Naive thymus-derived CD8-positive, alpha-beta T cell (primary cell): ENCODE results near the gene CCT8. TPM values are rescaled to one million over a fixed set of nuclear protein-coding genes. Genes with fewer than 3 reads are reported as not detected.

Experiments used
- ATAC-seq, 2 donors: fragments of 150-1000 bp; cut with Tn5 transposase in 1 of 2; sonication (Bioruptor Pico), chemical (Tn5 transposase) in 1 of 2; 1 replicate in 1 of 2; 2 replicates in 1 of 2; pipeline ENCODE4 v1.10.0; 2021; ENCODE audit warnings: mild to moderate bottlenecking in 2 of 2, moderate library complexity in 2 of 2
- POLR2A ChIA-PET: fragments of 350-600 bp; sonication (Branson Sonifier 250); formaldehyde crosslinking; loops from one replicate; lab custom pipeline; 2021; ENCODE audit warnings: antibody characterized with exemption; lab: Charles Lee
- DNase-seq, 10 donors: peaks; one replicate each; pipeline versions ENCODE4 v3.0.0 to v3.0.0-alpha.2; 2020 to 2022
- H3K27ac Mint-ChIP-seq, 10 donors: one replicate each; pipeline ENCODE4 v1.8.0; 2020 to 2022; ENCODE audit warnings: mild to moderate bottlenecking in 10 of 10, mixed read lengths in 10 of 10, moderate library complexity in 4 of 10, inconsistent platforms in 1 of 10
- H3K27me3 Mint-ChIP-seq, 5 donors: one replicate each; pipeline ENCODE4 v1.8.0; 2021 to 2022; ENCODE audit warnings: mixed read lengths in 5 of 5
- H3K36me3 Mint-ChIP-seq, 3 donors: one replicate each; pipeline ENCODE4 v1.8.0; 2020 to 2022; ENCODE audit warnings: mixed read lengths in 3 of 3, mild to moderate bottlenecking in 2 of 3, inconsistent platforms in 1 of 3
- H3K4me1 Mint-ChIP-seq, 4 donors: one replicate each; pipeline ENCODE4 v1.8.0; 2021 to 2022; ENCODE audit warnings: mixed read lengths in 4 of 4
- H3K4me3 Mint-ChIP-seq, 10 donors: one replicate each; pipeline ENCODE4 v1.8.0; 2020 to 2022; ENCODE audit warnings: mild to moderate bottlenecking in 10 of 10, mixed read lengths in 10 of 10, moderate library complexity in 6 of 10, inconsistent platforms in 1 of 10
- H3K9me3 Mint-ChIP-seq, 9 donors: one replicate each; pipeline ENCODE4 v1.8.0; 2020 to 2022; ENCODE audit warnings: mixed read lengths in 9 of 9, mild to moderate bottlenecking in 3 of 9, inconsistent platforms in 1 of 9, moderate library complexity in 1 of 9
- polyA plus RNA-seq, 3 donors: library from polyadenylated mRNA; unstranded; fragments of 300-500 nt; fragmentation: Illumina TruSeq; gene quantifications; one replicate each; pipeline ENCODE4 v1.2.3, GENCODE V29; 2021
- total RNA-seq, 8 experiments: library from RNA in 2 of 8; stranded (reverse) in 2 of 8; gene quantifications; one replicate each; pipeline ENCODE4 v1.2.3 and lab custom pipeline; 2021 to 2026

Gene CCT8
- total RNA-seq (100 to 1,000 TPM; 145 to 148 TPM), polyA plus RNA-seq (100 to 1,000 TPM; 130 to 182 (median 168) TPM), total RNA-seq (lab: John Stamatoyannopoulos, UW) (127 to 629 (median 207) reads per million in 6 experiments)

- Mint-ChIP-seq H3K36me3 (peaks cover 0 to 32% (median 3%) of the 10 kb centered on the region in 3 donors), H3K4me1 (peaks cover 27 to 80% (median 62%) of the 10 kb centered on the region in 4 donors), H3K27me3 (no peaks in the 10 kb centered on the region), H3K9me3 (no peaks in the 10 kb centered on the region), H3K4me3 (peak within 1 kb of the TSS; percentile 97 to 100 (median 100)), H3K27ac (peak within 1 kb of the TSS; percentile 97 to 100 (median 99))
- peak; percentile 92 to 100 (median 99) for DNase-seq
- POLR2A ChIA-PET = interaction anchor here (0.8 to 4.9 kb wide), 11 partner anchors 9 to 376 kb away, joined by 4 to 69 read pairs (median 9); partner anchors contain the start of genes BACH1, LTN1, RWDD2B and USP16
- ATAC-seq = peak; percentile 88 to 90
These were observed at the start of gene CCT8 for GRCh38 chr21:29073222-29074006. Gene CCT8, minus strand, starts transcription at chr21:29073648. Its CDS starts 58 bp downstream, at chr21:29073590.

GRCh38 chr21:29121759-29122158, 48.3 kb upstream of the CCT8 start:
- Mint-ChIP-seq H3K4me3 (no peak overlapping the region), H3K27ac (no peak overlapping the region), H3K4me1 (no peaks in the 10 kb centered on the region), H3K9me3 (no peaks in the 10 kb centered on the region), H3K27me3 (no peaks in the 10 kb centered on the region), H3K36me3 (peaks cover 3 to 17% (median 5%) of the 10 kb centered on the region in 3 donors)
- no peak for ATAC-seq
- DNase-seq = no peak
- POLR2A ChIA-PET = no interaction called here

GRCh38 chr21:29117372-29117955, 44.0 kb upstream of the CCT8 start:
- ATAC-seq (no peak), DNase-seq (no peak)
- H3K27me3 Mint-ChIP-seq = no peaks in the 10 kb centered on the region
- peaks cover 0 to 8% (median 4%) of the 10 kb centered on the region in 3 donors for H3K36me3 Mint-ChIP-seq
- H3K4me1 Mint-ChIP-seq = no peaks in the 10 kb centered on the region
- POLR2A ChIA-PET = no interaction called here
- H3K4me3 Mint-ChIP-seq = no peak overlapping the region
- H3K27ac Mint-ChIP-seq = peak overlapping the region in 2 of 10 donors; percentile 3 to 56
- H3K9me3 Mint-ChIP-seq = no peaks in the 10 kb centered on the region

- Mint-ChIP-seq H3K27ac (no peak overlapping the region), H3K9me3 (no peaks in the 10 kb centered on the region), H3K36me3 (peaks cover 0 to 11% (median 5%) of the 10 kb centered on the region in 3 donors), H3K27me3 (no peaks in the 10 kb centered on the region), H3K4me1 (no peaks in the 10 kb centered on the region), H3K4me3 (no peak overlapping the region)
- POLR2A ChIA-PET = no interaction called here
- no peak for DNase-seq
- ATAC-seq = no peak
These were observed 42.5 kb upstream of the CCT8 start for GRCh38 chr21:29115899-29116298.

GRCh38 chr21:29114765-29115500, 41.5 kb upstream of the CCT8 start:
- no peaks in the 10 kb centered on the region for H3K9me3 Mint-ChIP-seq
- no peak overlapping the region for H3K4me3 Mint-ChIP-seq
- no peaks in the 10 kb centered on the region for H3K4me1 Mint-ChIP-seq
- H3K36me3 Mint-ChIP-seq = peaks cover 0 to 15% (median 12%) of the 10 kb centered on the region in 3 donors
- DNase-seq (no peak), ATAC-seq (no peak)
- H3K27ac Mint-ChIP-seq = no peak overlapping the region
- no peaks in the 10 kb centered on the region for H3K27me3 Mint-ChIP-seq
- POLR2A ChIA-PET = interaction anchor here (0.6 kb wide), 1 partner anchor 17 kb away, joined by 3 read pairs; no protein-coding TSS in a partner anchor

GRCh38 chr21:29105218-29105617, 31.8 kb upstream of the CCT8 start:
- ATAC-seq (no peak), DNase-seq (no peak)
- H3K36me3 Mint-ChIP-seq = peaks cover 0 to 32% (median 30%) of the 10 kb centered on the region in 3 donors
- H3K9me3 Mint-ChIP-seq = no peaks in the 10 kb centered on the region
- POLR2A ChIA-PET = no interaction called here
- no peak overlapping the region for H3K4me3 Mint-ChIP-seq
- no peak overlapping the region for H3K27ac Mint-ChIP-seq
- H3K4me1 Mint-ChIP-seq = peaks cover 0 to 1% (median 0%) of the 10 kb centered on the region in 4 donors
- no peaks in the 10 kb centered on the region for H3K27me3 Mint-ChIP-seq

- H3K4me1 Mint-ChIP-seq = peaks cover 0 to 1% (median 0%) of the 10 kb centered on the region in 4 donors
- POLR2A ChIA-PET = no interaction called here
- no peak overlapping the region for H3K4me3 Mint-ChIP-seq
- H3K27me3 Mint-ChIP-seq = no peaks in the 10 kb centered on the region
- DNase-seq (no peak), ATAC-seq (no peak)
- H3K36me3 Mint-ChIP-seq = peaks cover 0 to 29% (median 26%) of the 10 kb centered on the region in 3 donors
- no peaks in the 10 kb centered on the region for H3K9me3 Mint-ChIP-seq
- no peak overlapping the region for H3K27ac Mint-ChIP-seq
These were observed 30.8 kb upstream of the CCT8 start for GRCh38 chr21:29104239-29104708.

GRCh38 chr21:29102791-29103257, 29.4 kb upstream of the CCT8 start:
- H3K4me3 Mint-ChIP-seq = no peak overlapping the region
- peaks cover 0 to 30% (median 29%) of the 10 kb centered on the region in 3 donors for H3K36me3 Mint-ChIP-seq
- H3K4me1 Mint-ChIP-seq = peaks cover 0 to 1% (median 0%) of the 10 kb centered on the region in 4 donors
- ATAC-seq = no peak
- no peak for DNase-seq
- POLR2A ChIA-PET = interaction anchor here (0.7 kb wide), 1 partner anchor 267 kb away, joined by 3 read pairs; no protein-coding TSS in a partner anchor
- peak overlapping the region in 1 of 10 donors; percentile 15 for H3K27ac Mint-ChIP-seq
- no peaks in the 10 kb centered on the region for H3K9me3 Mint-ChIP-seq
- no peaks in the 10 kb centered on the region for H3K27me3 Mint-ChIP-seq

- Mint-ChIP-seq H3K4me1 (no peaks in the 10 kb centered on the region), H3K36me3 (peaks cover 0 to 36% (median 16%) of the 10 kb centered on the region in 3 donors), H3K27ac (no peak overlapping the region), H3K4me3 (no peak overlapping the region), H3K9me3 (no peaks in the 10 kb centered on the region), H3K27me3 (no peaks in the 10 kb centered on the region)
- DNase-seq (no peak), ATAC-seq (no peak)
- POLR2A ChIA-PET = no interaction called here
These were observed 24.7 kb upstream of the CCT8 start for GRCh38 chr21:29098156-29098555.

GRCh38 chr21:29096218-29097015, 23.0 kb upstream of the CCT8 start:
- Mint-ChIP-seq H3K4me1 (no peaks in the 10 kb centered on the region), H3K4me3 (no peak overlapping the region), H3K9me3 (no peaks in the 10 kb centered on the region), H3K36me3 (peaks cover 0 to 40% (median 18%) of the 10 kb centered on the region in 3 donors), H3K27me3 (no peaks in the 10 kb centered on the region), H3K27ac (no peak overlapping the region)
- POLR2A ChIA-PET = no interaction called here
- ATAC-seq = no peak
- DNase-seq = no peak

- H3K9me3 Mint-ChIP-seq = no peaks in the 10 kb centered on the region
- H3K36me3 Mint-ChIP-seq = peaks cover 0 to 30% (median 13%) of the 10 kb centered on the region in 3 donors
- POLR2A ChIA-PET = no interaction called here
- ATAC-seq (no peak), DNase-seq (no peak)
- H3K27me3 Mint-ChIP-seq = no peaks in the 10 kb centered on the region
- no peak overlapping the region for H3K27ac Mint-ChIP-seq
- no peak overlapping the region for H3K4me3 Mint-ChIP-seq
- H3K4me1 Mint-ChIP-seq = peaks cover 0 to 7% (median 2%) of the 10 kb centered on the region in 4 donors
These were observed 18.9 kb upstream of the CCT8 start for GRCh38 chr21:29092102-29092959.
